ENCODE data around the gene FALEC.
A peak's percentile ranks its signal among the peaks of the same experiment; 100 is the strongest.

FALEC gene

DNA sequence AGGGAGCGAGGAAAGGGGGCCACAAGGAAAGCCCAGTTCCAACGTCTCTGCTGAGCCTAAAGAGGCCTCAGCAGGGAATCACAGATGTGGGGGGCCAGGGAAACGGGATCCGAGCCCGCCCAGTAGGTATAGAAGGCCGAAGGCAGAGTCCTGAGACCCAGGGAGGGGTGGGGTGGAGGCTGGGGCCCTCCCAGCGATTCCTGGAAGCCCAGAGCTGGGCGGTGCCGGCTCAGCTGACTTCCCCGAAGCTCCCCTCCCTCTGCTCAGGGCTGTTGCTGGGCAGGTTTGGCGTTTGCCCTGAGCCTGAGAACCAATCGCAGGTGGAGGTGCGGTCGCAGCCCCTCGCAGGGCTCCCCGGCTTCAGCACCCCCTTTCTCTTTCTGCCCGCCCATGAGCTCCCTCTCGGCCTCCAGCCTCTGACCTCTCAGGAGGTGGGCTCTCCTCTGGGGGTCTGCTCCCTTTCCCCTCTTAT, 46.5 kb downstream of the FALEC start:
- ATAC-seq: peak; percentile 68
- TF ChIP-seq GLIS3 (CRISPR knock-in tag; IDR thresholded peaks at IDR 0.05): peak; percentile 82; the same call in 1 of the 2 replicates
- TF ChIP-seq RARB (CRISPR knock-in tag; IDR thresholded peaks at IDR 0.05): no peak
- TF ChIP-seq, protein P1, sequence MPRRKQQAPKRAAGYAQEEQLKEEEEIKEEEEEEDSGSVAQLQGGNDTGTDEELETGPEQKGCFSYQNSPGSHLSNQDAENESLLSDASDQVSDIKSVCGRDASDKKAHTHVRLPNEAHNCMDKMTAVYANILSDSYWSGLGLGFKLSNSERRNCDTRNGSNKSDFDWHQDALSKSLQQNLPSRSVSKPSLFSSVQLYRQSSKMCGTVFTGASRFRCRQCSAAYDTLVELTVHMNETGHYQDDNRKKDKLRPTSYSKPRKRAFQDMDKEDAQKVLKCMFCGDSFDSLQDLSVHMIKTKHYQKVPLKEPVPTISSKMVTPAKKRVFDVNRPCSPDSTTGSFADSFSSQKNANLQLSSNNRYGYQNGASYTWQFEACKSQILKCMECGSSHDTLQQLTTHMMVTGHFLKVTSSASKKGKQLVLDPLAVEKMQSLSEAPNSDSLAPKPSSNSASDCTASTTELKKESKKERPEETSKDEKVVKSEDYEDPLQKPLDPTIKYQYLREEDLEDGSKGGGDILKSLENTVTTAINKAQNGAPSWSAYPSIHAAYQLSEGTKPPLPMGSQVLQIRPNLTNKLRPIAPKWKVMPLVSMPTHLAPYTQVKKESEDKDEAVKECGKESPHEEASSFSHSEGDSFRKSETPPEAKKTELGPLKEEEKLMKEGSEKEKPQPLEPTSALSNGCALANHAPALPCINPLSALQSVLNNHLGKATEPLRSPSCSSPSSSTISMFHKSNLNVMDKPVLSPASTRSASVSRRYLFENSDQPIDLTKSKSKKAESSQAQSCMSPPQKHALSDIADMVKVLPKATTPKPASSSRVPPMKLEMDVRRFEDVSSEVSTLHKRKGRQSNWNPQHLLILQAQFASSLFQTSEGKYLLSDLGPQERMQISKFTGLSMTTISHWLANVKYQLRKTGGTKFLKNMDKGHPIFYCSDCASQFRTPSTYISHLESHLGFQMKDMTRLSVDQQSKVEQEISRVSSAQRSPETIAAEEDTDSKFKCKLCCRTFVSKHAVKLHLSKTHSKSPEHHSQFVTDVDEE (CRISPR knock-in tag; IDR thresholded peaks at IDR 0.05): no peak
- peak; percentile 42; the same call in 1 of the 2 replicates for TF ChIP-seq TOX (CRISPR knock-in tag; IDR thresholded peaks at IDR 0.05; ENCODE audit: borderline replicate concordance)
- TF ChIP-seq, protein P2, sequence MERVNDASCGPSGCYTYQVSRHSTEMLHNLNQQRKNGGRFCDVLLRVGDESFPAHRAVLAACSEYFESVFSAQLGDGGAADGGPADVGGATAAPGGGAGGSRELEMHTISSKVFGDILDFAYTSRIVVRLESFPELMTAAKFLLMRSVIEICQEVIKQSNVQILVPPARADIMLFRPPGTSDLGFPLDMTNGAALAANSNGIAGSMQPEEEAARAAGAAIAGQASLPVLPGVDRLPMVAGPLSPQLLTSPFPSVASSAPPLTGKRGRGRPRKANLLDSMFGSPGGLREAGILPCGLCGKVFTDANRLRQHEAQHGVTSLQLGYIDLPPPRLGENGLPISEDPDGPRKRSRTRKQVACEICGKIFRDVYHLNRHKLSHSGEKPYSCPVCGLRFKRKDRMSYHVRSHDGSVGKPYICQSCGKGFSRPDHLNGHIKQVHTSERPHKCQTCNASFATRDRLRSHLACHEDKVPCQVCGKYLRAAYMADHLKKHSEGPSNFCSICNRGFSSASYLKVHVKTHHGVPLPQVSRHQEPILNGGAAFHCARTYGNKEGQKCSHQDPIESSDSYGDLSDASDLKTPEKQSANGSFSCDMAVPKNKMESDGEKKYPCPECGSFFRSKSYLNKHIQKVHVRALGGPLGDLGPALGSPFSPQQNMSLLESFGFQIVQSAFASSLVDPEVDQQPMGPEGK (CRISPR knock-in tag; IDR thresholded peaks at IDR 0.05; ENCODE audit: borderline replicate concordance): peak; percentile 95; the same call in 1 of the 2 replicates
- 0 out of 2 replicates have a peak, but pooled peaks have one; percentile 11 for TF ChIP-seq ZFP3 (CRISPR knock-in tag; IDR thresholded peaks at IDR 0.05)
- peak; percentile 75 for TF ChIP-seq ZC3H10 (CRISPR knock-in tag; IDR thresholded peaks at IDR 0.05)
- TF ChIP-seq ESRRG (CRISPR knock-in tag; IDR thresholded peaks at IDR 0.05): no peak

DNA sequence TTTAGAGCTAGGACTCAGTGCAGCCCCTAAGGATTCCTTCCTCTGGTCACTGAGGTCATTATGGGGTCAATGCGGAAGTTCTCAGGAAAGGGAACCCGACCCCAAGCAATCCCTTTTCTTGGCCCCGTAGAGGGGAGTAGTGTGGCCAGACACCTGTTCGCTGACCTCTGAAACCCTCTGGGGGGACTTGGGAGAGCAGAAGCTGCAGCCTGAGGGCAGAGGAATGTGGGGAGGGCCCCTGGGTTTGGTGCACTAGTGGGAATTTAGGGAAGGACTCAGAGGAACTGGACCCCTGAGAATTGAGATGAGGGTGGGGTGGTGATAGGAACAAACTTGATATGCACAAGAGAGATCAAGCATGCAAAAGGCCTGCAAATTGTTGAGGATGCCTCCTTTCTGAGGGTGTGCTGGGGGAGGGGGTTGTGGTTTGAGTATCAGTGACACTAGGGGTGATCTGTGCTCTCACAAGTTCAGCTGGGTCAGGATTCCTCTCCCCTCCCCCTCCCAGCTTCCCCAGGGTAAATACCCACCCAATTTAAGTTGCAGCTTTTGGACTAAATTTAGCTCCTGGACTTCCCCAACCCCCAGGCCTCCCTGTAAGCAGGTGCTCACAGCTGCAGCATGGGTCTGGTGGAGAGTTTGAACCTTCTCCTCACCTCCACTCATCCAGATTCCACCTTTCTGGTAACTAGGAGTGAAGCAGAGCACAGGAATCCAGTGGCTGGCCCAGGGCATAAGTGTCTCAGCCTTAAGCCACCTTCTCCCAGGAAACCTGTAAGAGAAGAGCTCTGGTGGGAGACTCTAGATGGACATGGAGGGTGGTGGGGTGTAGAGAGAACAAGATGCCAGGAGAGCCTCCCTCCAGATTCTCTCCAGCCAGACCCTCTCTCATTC, 47.1 kb downstream of the FALEC start:
- ATAC-seq: no peak
- TF ChIP-seq OSR1 (CRISPR knock-in tag; IDR thresholded peaks at IDR 0.05): no peak; the same call in 1 of the 2 replicates
- TF ChIP-seq CSDC2 (CRISPR knock-in tag; IDR thresholded peaks at IDR 0.05): peak; percentile 30; the same call in 1 of the 2 replicates

DNA sequence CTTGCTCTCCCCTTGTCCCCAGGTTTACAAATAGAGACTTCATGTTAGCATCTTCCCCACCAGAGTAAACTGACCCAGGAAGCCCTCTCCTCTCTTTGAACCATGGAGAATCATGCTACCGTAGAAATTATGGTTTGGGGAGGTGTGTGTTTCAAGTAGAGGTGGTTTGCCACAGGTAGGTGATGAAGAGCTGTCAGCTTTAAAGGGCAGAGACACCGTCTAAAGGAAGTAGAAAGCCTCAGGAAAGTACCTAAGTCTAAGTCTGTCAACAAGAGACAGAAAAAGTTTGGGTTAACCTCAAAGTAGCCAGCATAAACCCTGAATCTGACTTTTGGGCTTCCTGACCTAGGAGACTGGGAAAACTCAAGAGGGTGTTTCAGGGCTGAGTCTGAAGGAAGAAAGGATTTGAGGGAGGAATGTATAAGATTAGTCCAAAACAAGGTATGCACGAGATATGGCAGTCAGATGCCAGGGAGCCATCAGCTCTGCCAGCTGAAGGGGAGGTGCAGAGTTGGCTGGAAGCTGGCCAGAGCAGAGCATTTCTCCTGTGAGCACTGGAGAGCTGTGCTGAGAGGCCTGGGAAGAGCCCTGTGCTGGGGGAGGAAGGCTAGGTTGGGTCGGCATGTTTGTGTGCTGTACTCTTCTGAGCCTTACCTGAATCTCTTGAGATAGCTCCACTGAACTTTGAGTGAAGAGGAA, 47.9 kb downstream of the FALEC start:
- peak; percentile 1 for ATAC-seq
- TF ChIP-seq PPARA (CRISPR knock-in tag; IDR thresholded peaks at IDR 0.05; ENCODE audit: borderline replicate concordance) (no peak), TCF4 (CRISPR knock-in tag; IDR thresholded peaks at IDR 0.05; ENCODE audit: borderline replicate concordance) (no peak), ZC3H10 (CRISPR knock-in tag; IDR thresholded peaks at IDR 0.05) (no peak), ZFP3 (CRISPR knock-in tag; IDR thresholded peaks at IDR 0.05) (no peak), BACH2 (CRISPR knock-in tag; IDR thresholded peaks at IDR 0.05; ENCODE audit: borderline replicate concordance) (no peak), CSDC2 (CRISPR knock-in tag; IDR thresholded peaks at IDR 0.05) (no peak), GLIS3 (CRISPR knock-in tag; IDR thresholded peaks at IDR 0.05) (no peak), SNAI2 (CRISPR knock-in tag; IDR thresholded peaks at IDR 0.05) (no peak), ZNF8 (CRISPR knock-in tag; IDR thresholded peaks at IDR 0.05) (no peak), ESRRG (CRISPR knock-in tag; IDR thresholded peaks at IDR 0.05) (no peak), OSR1 (CRISPR knock-in tag; IDR thresholded peaks at IDR 0.05) (no peak)
- TF ChIP-seq, protein P3, sequence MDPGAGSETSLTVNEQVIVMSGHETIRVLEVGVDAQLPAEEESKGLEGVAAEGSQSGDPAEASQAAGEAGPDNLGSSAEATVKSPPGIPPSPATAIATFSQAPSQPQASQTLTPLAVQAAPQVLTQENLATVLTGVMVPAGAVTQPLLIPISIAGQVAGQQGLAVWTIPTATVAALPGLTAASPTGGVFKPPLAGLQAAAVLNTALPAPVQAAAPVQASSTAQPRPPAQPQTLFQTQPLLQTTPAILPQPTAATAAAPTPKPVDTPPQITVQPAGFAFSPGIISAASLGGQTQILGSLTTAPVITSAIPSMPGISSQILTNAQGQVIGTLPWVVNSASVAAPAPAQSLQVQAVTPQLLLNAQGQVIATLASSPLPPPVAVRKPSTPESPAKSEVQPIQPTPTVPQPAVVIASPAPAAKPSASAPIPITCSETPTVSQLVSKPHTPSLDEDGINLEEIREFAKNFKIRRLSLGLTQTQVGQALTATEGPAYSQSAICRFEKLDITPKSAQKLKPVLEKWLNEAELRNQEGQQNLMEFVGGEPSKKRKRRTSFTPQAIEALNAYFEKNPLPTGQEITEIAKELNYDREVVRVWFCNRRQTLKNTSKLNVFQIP (CRISPR knock-in tag; IDR thresholded peaks at IDR 0.05; ENCODE audit: borderline replicate concordance, low read depth): no peak
- TF ChIP-seq, protein P4, sequence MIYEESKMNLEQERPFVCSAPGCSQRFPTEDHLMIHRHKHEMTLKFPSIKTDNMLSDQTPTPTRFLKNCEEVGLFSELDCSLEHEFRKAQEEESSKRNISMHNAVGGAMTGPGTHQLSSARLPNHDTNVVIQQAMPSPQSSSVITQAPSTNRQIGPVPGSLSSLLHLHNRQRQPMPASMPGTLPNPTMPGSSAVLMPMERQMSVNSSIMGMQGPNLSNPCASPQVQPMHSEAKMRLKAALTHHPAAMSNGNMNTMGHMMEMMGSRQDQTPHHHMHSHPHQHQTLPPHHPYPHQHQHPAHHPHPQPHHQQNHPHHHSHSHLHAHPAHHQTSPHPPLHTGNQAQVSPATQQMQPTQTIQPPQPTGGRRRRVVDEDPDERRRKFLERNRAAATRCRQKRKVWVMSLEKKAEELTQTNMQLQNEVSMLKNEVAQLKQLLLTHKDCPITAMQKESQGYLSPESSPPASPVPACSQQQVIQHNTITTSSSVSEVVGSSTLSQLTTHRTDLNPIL (CRISPR knock-in tag; IDR thresholded peaks at IDR 0.05; ENCODE audit: low read depth): no peak
- TF ChIP-seq, protein P1 (CRISPR knock-in tag; IDR thresholded peaks at IDR 0.05): no peak
